MM.1S (cell line): ENCODE data around the gene PCNP.

Source experiments
- DNase-seq: peaks from one replicate; pipeline ENCODE4 v3.0.0-alpha.2; 2015
- H2AFZ ChIP-seq: fragments of 300-600 bp; sonication (generic); 2 replicates; pipeline ENCODE4 v1.6.0; 2016; ENCODE audit warnings: antibody characterized with exemption, low read length
- H3F3A ChIP-seq: fragments of 300-600 bp; sonication (generic); 2 replicates; pipeline ENCODE4 v1.6.1; 2016; ENCODE audit warnings: mild to moderate bottlenecking, antibody characterized with exemption, low read length, moderate library complexity, mixed read lengths; ENCODE audit not compliant: insufficient read depth
- H3K27ac ChIP-seq: fragments of 300-600 bp; sonication (generic); 2 replicates; pipeline ENCODE4 v1.5.1; 2016; ENCODE audit warnings: mild to moderate bottlenecking, low read length
- H3K27me3 ChIP-seq: fragments of 300-600 bp; sonication (generic); replicated peaks from 2 replicates; pipeline ENCODE4 v1.6.0; 2016; ENCODE audit warnings: low read length; ENCODE audit not compliant: insufficient read depth
- H3K36me3 ChIP-seq: fragments of 300-600 bp; sonication (generic); replicated peaks from 2 replicates; pipeline ENCODE4 v1.6.1; 2016; ENCODE audit warnings: mild to moderate bottlenecking, low read length, mixed read lengths; ENCODE audit not compliant: insufficient read depth
- H3K4me1 ChIP-seq: fragments of 300-600 bp; sonication (generic); 2 replicates; pipeline ENCODE4 v1.6.1; 2016; ENCODE audit warnings: low read length, mixed read lengths
- H3K4me2 ChIP-seq: fragments of 300-600 bp; sonication (generic); 2 replicates; pipeline ENCODE4 v1.6.0; 2016; ENCODE audit warnings: low read depth, low read length
- H3K4me3 ChIP-seq: fragments of 300-600 bp; sonication (generic); 2 replicates; pipeline ENCODE4 v1.5.1; 2016; ENCODE audit warnings: low read length, mixed read lengths
- H3K79me2 ChIP-seq: fragments of 300-600 bp; sonication (generic); 2 replicates; pipeline ENCODE4 v1.6.1; 2016; ENCODE audit warnings: mixed run types, low read length, mixed read lengths
- H3K9ac ChIP-seq: fragments of 300-600 bp; sonication (generic); 2 replicates; pipeline ENCODE4 v1.6.1; 2016; ENCODE audit warnings: low read length, mixed read lengths
- H3K9me2 ChIP-seq: fragments of 300-600 bp; sonication (generic); replicated peaks from 2 replicates; pipeline ENCODE4 v1.6.1; 2016; ENCODE audit warnings: mild to moderate bottlenecking, low read length, mixed read lengths; ENCODE audit not compliant: insufficient read depth
- H3K9me3 ChIP-seq: fragments of 300-600 bp; sonication (generic); replicated peaks from 2 replicates; pipeline ENCODE4 v1.6.1; 2016; ENCODE audit warnings: mild to moderate bottlenecking, low read length, mixed read lengths; ENCODE audit not compliant: insufficient read depth
- H4K20me1 ChIP-seq: fragments of 300-600 bp; sonication (generic); 2 replicates; pipeline ENCODE4 v1.6.1; 2016; ENCODE audit warnings: mild to moderate bottlenecking, low read length, moderate library complexity, mixed read lengths; ENCODE audit not compliant: insufficient read depth
- CTCF ChIP-seq: fragments of 300-600 bp; sonication (generic); IDR thresholded peaks from 2 replicates; pipeline ENCODE4 v1.5.1; 2016; ENCODE audit warnings: antibody characterized with exemption, low read length, mixed read lengths
- EZH2 ChIP-seq: fragments of 300-600 bp; sonication (generic); optimal IDR thresholded peaks from 2 replicates; pipeline ENCODE3; 2017; ENCODE audit warnings: low read depth, mild to moderate bottlenecking, antibody characterized with exemption, low read length, mixed read lengths
- EZH2phosphoT487 ChIP-seq: fragments of 300-600 bp; sonication (generic); IDR thresholded peaks from 2 replicates; pipeline ENCODE4 v1.6.1; 2018; ENCODE audit warnings: antibody characterized with exemption, low read length

Gene PCNP

GRCh38 chr3:101573449-101574387 is at the start of gene PCNP:
Gene PCNP (plus strand): TSS chr3:101574180. CDS start chr3:101574216, 36 bp downstream.
- no peaks in the 10 kb centered on the region for H3K36me3 ChIP-seq
- H2AFZ ChIP-seq, result peak within 1 kb of the TSS; percentile 59
- H3K9ac ChIP-seq, result peak within 1 kb of the TSS; percentile 99
- no peaks in the 10 kb centered on the region for H3K27me3 ChIP-seq
- peak within 1 kb of the TSS; percentile 95 for H3K27ac ChIP-seq
- H3K4me2 ChIP-seq, result peak within 1 kb of the TSS; percentile 77
- peaks cover 44% of the 10 kb centered on the region for H3K79me2 ChIP-seq
- no peaks in the 10 kb centered on the region for H3K9me3 ChIP-seq
- H4K20me1 ChIP-seq, result peaks cover 14% of the 10 kb centered on the region; the same call in 1 of the 2 replicates
- peaks cover 19% of the 10 kb centered on the region for H3K4me1 ChIP-seq
- no peak for TF ChIP-seq EZH2
- TF ChIP-seq EZH2phosphoT487, result no peak
- peak; percentile 84 for TF ChIP-seq CTCF
- no peaks in the 10 kb centered on the region for H3K9me2 ChIP-seq
- peak; percentile 99 for DNase-seq
- peak within 1 kb of the TSS; percentile 94 for H3K4me3 ChIP-seq
- peaks cover 16% of the 10 kb centered on the region for H3F3A ChIP-seq

DNA sequence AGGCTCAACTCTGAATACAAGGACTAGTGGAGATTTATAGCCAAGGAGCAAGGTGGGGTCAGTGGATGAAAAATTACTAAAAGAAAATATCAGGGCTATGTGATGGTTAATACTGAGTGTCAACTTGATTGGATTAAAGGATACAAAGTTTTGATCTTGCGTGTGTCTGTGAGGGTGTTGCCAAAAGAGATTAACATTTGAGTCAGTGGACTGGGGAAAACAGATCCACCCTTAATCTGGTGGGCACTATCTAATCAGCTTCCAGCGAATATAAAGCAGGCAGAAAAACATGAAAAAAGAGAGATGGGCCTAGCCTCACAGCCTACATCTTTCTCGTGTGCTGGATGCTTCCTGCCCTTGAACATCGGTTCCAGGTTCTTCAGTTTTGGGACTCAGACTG is 46.5 kb upstream of the PCNP start:
- no peaks in the 10 kb centered on the region for H4K20me1 ChIP-seq
- H3K9me2 ChIP-seq, result no peaks in the 10 kb centered on the region
- H3K4me1 ChIP-seq, result 0 out of 2 replicates have a peak, but pooled peaks cover 8% of the 10 kb centered on the region
- H3K27ac ChIP-seq, result no peak overlapping the region
- H3K79me2 ChIP-seq, result no peaks in the 10 kb centered on the region
- TF ChIP-seq EZH2, result no peak
- no peak for TF ChIP-seq EZH2phosphoT487
- no peak for TF ChIP-seq CTCF
- no peak overlapping the region for H3K9ac ChIP-seq
- no peaks in the 10 kb centered on the region for H3K9me3 ChIP-seq
- no peak for DNase-seq
- H3K36me3 ChIP-seq, result no peaks in the 10 kb centered on the region
- no peak overlapping the region for H3K4me3 ChIP-seq
- H3F3A ChIP-seq, result no peaks in the 10 kb centered on the region
- no peak overlapping the region for H3K4me2 ChIP-seq
- H2AFZ ChIP-seq, result no peak overlapping the region
- no peaks in the 10 kb centered on the region for H3K27me3 ChIP-seq

DNA sequence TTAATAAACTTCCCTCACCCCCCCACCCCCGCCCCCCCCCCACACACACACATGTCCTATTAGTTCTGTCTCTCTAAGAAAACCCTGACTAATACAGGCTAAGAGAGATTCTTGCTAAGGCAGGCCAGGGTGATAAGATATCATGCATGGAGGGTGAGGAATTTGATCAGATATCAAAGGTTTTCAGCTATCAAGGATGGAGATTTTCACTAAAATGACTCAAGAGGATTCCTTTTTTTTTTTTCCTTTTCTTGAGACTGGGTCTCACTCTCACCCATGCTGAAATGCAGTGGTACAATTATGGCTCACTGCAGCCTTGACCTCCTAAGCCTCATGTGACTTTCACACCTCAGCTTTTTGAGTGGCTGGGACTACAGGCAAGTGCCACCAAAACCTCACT is 46.1 kb upstream of the PCNP start:
- H3K36me3 ChIP-seq, result no peaks in the 10 kb centered on the region
- no peak overlapping the region for H3K4me3 ChIP-seq
- no peaks in the 10 kb centered on the region for H3K9me2 ChIP-seq
- H3K4me1 ChIP-seq, result 0 out of 2 replicates have a peak, but pooled peaks cover 8% of the 10 kb centered on the region
- no peak overlapping the region for H3K9ac ChIP-seq
- H3K4me2 ChIP-seq, result no peak overlapping the region
- H3K27ac ChIP-seq, result no peak overlapping the region
- TF ChIP-seq EZH2 (no peak), EZH2phosphoT487 (no peak), CTCF (no peak)
- no peaks in the 10 kb centered on the region for H3K27me3 ChIP-seq
- H3K79me2 ChIP-seq, result no peaks in the 10 kb centered on the region
- H3K9me3 ChIP-seq, result no peaks in the 10 kb centered on the region
- DNase-seq, result no peak
- no peaks in the 10 kb centered on the region for H4K20me1 ChIP-seq
- H2AFZ ChIP-seq, result no peak overlapping the region
- H3F3A ChIP-seq, result no peaks in the 10 kb centered on the region
